ENCODE measurements around the gene SMARCB1.

The SMARCB1 gene

DNA sequence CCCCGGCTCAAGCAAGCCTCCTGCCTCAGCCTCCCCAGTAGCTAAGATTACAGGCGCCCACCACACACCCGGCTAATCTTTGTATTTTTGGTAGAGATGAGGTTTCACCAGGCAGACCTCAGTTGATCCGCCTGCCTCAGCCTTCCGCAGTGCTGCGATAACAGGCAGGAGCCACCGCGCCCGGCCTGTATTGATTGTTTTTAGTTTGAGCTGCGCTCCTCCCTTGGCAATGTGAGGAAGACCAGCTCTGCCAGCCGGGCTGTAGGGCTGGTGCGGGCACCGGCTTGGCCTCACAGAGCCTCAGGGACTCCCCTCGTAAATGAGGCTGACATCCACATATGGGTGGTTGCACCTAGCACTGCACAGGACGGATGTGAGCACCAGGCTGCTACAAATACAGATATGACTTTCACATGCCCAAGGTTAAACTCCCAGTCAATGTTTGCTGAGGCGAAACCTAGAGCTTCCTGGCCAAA lies 63.4 kb downstream of the SMARCB1 start:
- DNase-seq (ENCODE audit: low spot score) = no peak
- Histone ChIP-seq H3K4me3 (ENCODE audit: severe bottlenecking) (no peak overlapping the region), H3K27ac (ENCODE audit: poor library complexity, severe bottlenecking) (no peak overlapping the region), H3K36me3 (ENCODE audit: low read depth) (no peaks in the 10 kb centered on the region), H3K27me3 (ENCODE audit: insufficient read depth, poor library complexity, severe bottlenecking) (no peaks in the 10 kb centered on the region), H3K4me1 (ENCODE audit: insufficient read depth, poor library complexity, severe bottlenecking) (peaks cover 10% of the 10 kb centered on the region), H3K9me3 (ENCODE audit: severe bottlenecking) (no peaks in the 10 kb centered on the region)
- ATAC-seq (ENCODE audit: low read depth) = no peak
- TF ChIP-seq, protein P1, sequence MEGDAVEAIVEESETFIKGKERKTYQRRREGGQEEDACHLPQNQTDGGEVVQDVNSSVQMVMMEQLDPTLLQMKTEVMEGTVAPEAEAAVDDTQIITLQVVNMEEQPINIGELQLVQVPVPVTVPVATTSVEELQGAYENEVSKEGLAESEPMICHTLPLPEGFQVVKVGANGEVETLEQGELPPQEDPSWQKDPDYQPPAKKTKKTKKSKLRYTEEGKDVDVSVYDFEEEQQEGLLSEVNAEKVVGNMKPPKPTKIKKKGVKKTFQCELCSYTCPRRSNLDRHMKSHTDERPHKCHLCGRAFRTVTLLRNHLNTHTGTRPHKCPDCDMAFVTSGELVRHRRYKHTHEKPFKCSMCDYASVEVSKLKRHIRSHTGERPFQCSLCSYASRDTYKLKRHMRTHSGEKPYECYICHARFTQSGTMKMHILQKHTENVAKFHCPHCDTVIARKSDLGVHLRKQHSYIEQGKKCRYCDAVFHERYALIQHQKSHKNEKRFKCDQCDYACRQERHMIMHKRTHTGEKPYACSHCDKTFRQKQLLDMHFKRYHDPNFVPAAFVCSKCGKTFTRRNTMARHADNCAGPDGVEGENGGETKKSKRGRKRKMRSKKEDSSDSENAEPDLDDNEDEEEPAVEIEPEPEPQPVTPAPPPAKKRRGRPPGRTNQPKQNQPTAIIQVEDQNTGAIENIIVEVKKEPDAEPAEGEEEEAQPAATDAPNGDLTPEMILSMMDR (IDR thresholded peaks at IDR 0.05; ENCODE audit: poor library complexity, severe bottlenecking) = no peak

DNA sequence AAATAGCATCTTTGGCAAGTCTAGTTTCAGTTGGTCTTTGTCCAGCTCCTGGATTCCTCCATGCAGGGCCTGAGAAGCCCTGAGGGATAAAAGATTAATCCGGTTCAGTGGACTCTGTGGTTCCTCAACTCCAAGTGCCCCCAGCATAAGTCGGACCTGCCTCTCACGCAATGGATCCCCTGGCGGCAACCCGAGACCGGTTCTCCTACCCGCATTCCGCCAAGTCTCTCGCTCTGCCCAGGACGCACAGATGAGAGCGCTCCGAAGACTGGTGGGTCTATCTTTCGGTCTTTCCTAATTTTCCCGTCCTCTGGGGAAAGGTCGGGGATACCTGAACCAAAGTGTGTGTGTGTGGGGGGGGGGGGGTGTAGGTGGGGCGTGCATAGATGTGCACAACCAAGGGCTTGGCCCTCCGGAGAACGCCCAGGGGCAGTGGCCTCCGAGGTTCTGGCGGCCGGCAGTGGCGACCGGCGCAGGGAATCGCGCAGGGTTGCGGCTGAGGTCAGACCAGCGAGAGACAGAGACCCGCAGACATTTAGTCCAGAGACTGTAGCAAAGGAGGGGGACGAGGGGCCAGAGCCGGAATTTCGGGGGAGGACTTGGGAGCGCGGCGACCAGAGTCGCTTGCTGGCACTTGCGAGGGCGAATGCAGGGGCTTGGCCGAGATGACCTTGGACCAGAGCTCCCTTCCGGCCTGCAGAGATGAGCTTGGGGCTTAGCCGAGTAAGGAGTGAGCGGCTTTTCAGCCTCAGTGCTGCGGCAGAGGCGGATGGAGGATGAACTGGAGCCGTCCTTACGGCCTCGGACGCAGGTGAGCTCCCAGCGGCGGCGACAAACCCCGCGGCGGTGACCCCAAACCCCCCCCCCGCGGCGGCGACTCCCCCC lies 70.2 kb downstream of the SMARCB1 start:
- peak overlapping the region; percentile 39 for H3K4me3 ChIP-seq (ENCODE audit: severe bottlenecking)
- H3K27ac ChIP-seq (ENCODE audit: poor library complexity, severe bottlenecking) = peak overlapping the region; percentile 64
- TF ChIP-seq, protein P1 (IDR thresholded peaks at IDR 0.05; ENCODE audit: poor library complexity, severe bottlenecking) = no peak
- H3K27me3 ChIP-seq (ENCODE audit: insufficient read depth, poor library complexity, severe bottlenecking) = no peaks in the 10 kb centered on the region
- ATAC-seq (ENCODE audit: low read depth) = peak; percentile 60
- no peaks in the 10 kb centered on the region for H3K9me3 ChIP-seq (ENCODE audit: severe bottlenecking)
- DNase-seq (ENCODE audit: low spot score) = no peak
- peaks cover 4% of the 10 kb centered on the region for H3K4me1 ChIP-seq (ENCODE audit: insufficient read depth, poor library complexity, severe bottlenecking)
- no peaks in the 10 kb centered on the region for H3K36me3 ChIP-seq (ENCODE audit: low read depth)

DNA sequence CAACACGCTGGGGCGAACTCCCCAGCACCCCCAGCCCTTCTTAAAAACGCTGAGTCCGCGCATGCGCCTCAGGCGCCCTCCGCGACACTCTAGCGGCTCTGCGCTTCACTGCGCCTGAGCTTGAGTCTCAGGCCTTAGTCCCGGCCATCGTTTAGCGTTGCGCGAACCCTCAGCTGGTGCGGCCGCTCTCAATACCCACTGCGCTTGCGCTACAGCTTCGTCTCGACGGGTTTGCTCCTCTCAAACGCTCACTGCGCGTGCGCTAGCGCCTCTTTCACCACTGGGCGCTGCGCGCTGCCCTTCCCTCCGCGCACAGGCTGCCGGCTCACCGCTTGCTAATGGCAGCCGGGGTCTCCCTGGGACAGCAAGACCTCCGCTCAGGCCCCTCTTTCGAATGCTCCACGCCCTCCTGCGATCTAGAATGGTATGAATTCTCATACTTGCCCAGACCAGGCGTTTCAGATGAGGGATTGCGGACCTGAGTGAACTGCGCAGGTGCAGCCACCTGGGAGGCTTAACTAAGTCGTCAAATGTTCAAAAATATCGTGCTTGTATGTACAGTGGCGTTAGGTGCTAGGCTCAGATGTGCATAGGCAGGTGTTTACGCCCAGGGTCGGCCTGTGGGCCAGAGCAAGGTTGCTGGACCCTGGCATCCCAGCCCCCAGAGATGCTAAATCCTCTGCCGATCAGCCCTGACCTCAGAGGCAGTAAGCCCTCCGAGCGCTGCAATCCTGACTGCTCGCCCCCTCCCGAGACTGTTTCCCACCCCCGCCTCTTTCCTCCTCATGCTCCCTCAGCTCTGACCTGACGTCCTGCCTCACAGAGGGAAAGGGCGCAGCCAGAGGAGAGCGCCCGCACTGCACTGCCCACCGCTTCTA lies 71.1 kb downstream of the SMARCB1 start, which contains the start of gene SLC2A11:
Gene SLC2A11, plus strand, starts transcription at position 270 of the 878 bp plus-strand sequence. Its CDS starts 125 bp downstream, at position 395.
- TF ChIP-seq, protein P1 (IDR thresholded peaks at IDR 0.05; ENCODE audit: poor library complexity, severe bottlenecking) = no peak
- ATAC-seq (ENCODE audit: low read depth) = peak; percentile 91
- H3K27ac ChIP-seq (ENCODE audit: poor library complexity, severe bottlenecking) = peak within 1 kb of the TSS; percentile 64
- DNase-seq (ENCODE audit: low spot score) = peak; percentile 96
- no peaks in the 10 kb centered on the region for H3K27me3 ChIP-seq (ENCODE audit: insufficient read depth, poor library complexity, severe bottlenecking)
- no peaks in the 10 kb centered on the region for H3K9me3 ChIP-seq (ENCODE audit: severe bottlenecking)
- H3K4me3 ChIP-seq (ENCODE audit: severe bottlenecking) = peak within 1 kb of the TSS; percentile 39
- H3K36me3 ChIP-seq (ENCODE audit: low read depth) = no peaks in the 10 kb centered on the region
- H3K4me1 ChIP-seq (ENCODE audit: insufficient read depth, poor library complexity, severe bottlenecking) = peaks cover 4% of the 10 kb centered on the region

DNA sequence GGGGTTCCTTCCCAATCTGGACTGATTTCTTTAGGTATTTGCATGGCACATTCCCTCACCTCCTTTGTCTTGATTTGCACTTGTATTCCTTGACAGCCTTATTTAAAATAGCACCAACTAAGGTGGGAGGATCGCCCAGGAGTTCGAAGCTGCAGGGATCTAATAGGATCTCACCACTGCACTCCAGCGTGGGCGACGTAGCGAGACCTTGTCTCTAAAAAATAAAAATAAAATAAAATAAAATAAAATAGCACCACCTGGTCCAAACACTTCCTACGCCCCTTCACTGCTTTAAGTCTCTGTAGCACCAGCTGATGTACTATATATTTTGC lies 71.7 kb downstream of the SMARCB1 start:
- TF ChIP-seq, protein P1 (IDR thresholded peaks at IDR 0.05; ENCODE audit: poor library complexity, severe bottlenecking) = peak; percentile 14
- DNase-seq (ENCODE audit: low spot score) = no peak
- no peak overlapping the region for H3K27ac ChIP-seq (ENCODE audit: poor library complexity, severe bottlenecking)
- no peaks in the 10 kb centered on the region for H3K9me3 ChIP-seq (ENCODE audit: severe bottlenecking)
- peaks cover 4% of the 10 kb centered on the region for H3K4me1 ChIP-seq (ENCODE audit: insufficient read depth, poor library complexity, severe bottlenecking)
- no peaks in the 10 kb centered on the region for H3K27me3 ChIP-seq (ENCODE audit: insufficient read depth, poor library complexity, severe bottlenecking)
- no peaks in the 10 kb centered on the region for H3K36me3 ChIP-seq (ENCODE audit: low read depth)
- peak overlapping the region; percentile 39 for H3K4me3 ChIP-seq (ENCODE audit: severe bottlenecking)
- ATAC-seq (ENCODE audit: low read depth) = no peak

Measured in RWPE2 (cell line).